HG02938 (cell line): ENCODE measurements around the gene LARGE1.

ENCODE experiments used
- ATAC-seq: cut with Tn5 transposase; IDR thresholded peaks from one replicate; pipeline ENCODE4 v1.9.1; 2021; ENCODE audit warnings: mild to moderate bottlenecking, moderate library complexity; ENCODE audit not compliant: unreplicated experiment

LARGE1 gene

DNA sequence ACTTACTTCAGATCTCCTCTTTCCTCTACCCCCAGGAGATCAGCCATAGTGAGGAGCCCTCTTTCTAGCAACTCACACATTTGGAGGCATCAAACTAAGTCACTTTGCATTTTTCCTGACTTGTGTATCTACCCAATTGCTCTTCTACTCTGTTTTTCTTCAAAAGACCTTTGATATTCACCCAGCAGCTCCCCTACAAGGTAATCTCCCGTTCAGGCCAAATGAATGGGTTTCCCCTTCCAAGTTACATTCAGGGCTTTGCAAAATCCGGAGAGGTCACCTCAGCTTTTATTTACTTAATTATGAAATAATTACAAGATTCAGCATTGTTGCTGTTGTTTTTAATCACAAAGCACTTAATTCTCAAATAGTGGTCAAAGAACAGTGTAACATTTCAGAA is 6.1 kb downstream of the LARGE1 start:
- no peak for ATAC-seq

DNA sequence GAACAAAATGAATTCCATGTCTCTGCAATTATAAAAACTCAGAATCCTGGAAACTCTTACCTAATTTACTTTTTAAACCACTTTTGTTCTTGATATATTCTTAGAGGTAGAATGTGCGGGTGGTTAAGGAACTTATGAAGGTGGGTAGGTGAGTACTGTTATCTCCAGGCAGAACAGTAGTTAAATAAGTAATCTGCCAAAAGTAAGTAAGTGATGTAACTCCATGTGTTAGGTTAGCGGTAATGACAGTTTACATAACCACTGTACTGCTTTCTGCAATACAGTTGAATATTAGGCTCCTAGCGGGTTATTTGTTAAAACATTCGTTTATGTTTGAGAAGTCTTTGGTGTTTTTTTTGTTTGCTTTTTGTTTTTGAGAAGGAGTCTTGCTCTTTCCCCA is 7.1 kb downstream of the LARGE1 start:
- ATAC-seq = no peak

DNA sequence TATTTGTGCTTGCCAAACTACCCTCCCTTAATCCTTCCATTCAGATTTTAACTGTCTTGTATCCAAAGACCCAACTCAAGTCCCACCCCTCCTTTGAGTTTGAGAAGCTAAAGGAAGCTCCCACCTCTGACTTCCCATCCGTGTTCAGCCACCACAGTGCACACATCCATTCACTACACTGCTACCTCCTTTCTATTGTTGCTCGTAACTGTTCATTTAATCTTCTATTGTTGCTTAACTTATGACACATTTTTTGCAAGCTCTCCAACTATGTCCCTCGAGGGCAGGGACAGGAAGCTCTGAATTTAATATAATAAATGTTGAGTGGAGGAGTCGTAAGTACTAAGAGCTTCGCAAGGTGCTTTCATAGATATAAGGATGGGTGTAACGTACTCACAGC is 10.4 kb downstream of the LARGE1 start:
- ATAC-seq = no peak

GRCh38 chr22:33909075-33909458 is 11.2 kb downstream of the LARGE1 start:
- no peak for ATAC-seq

GRCh38 chr22:33908171-33909074 is 11.9 kb downstream of the LARGE1 start:
- ATAC-seq = no peak

DNA sequence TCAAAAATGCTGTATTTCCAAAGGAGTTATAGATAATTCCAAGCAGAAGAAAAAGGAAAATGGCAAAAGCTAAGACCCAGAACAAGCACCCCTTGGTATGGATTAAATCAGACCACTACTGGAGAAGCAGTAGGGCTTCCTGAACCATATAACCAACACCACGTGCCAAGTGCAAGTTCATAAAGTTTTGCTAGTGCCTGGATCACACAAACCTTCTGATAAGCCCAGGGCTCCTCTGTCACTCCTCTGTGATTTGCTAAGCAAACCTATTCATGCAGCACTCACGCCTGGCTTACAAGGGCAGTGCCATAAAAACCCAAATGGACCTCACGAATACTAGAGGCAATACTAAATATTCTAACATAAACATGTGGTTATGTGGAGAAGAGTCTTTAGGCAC is 13.3 kb downstream of the LARGE1 start:
- ATAC-seq = no peak

GRCh38 chr22:33906475-33906874 is 13.8 kb downstream of the LARGE1 start:
- no peak for ATAC-seq

- ATAC-seq = no peak
Observed at GRCh38 chr22:33903012-33903411, 17.3 kb downstream of the LARGE1 start.

GRCh38 chr22:33902073-33902472 is 18.2 kb downstream of the LARGE1 start:
- ATAC-seq = no peak

DNA sequence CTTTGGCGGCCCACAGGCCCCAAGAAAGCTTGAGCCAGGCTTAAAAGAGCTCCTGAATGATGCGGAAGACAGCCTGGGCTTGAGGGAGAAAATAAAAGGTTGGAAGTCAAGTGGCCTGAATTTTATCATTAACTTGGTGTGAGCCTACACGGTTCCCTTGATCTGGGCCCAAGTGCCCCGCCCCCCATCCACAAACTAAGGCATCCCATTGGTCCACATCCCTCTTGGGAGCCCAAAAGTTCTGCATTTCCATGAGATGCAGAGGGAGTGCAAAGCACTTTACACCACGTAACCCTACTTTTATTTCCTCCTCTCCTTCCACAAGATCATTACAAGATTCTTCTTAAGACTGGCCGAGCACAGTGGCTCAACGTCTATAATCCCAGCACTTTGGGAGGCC is 22.2 kb downstream of the LARGE1 start:
- no peak for ATAC-seq

- ATAC-seq = no peak
Observed at GRCh38 chr22:33897448-33897835, 22.8 kb downstream of the LARGE1 start.

DNA sequence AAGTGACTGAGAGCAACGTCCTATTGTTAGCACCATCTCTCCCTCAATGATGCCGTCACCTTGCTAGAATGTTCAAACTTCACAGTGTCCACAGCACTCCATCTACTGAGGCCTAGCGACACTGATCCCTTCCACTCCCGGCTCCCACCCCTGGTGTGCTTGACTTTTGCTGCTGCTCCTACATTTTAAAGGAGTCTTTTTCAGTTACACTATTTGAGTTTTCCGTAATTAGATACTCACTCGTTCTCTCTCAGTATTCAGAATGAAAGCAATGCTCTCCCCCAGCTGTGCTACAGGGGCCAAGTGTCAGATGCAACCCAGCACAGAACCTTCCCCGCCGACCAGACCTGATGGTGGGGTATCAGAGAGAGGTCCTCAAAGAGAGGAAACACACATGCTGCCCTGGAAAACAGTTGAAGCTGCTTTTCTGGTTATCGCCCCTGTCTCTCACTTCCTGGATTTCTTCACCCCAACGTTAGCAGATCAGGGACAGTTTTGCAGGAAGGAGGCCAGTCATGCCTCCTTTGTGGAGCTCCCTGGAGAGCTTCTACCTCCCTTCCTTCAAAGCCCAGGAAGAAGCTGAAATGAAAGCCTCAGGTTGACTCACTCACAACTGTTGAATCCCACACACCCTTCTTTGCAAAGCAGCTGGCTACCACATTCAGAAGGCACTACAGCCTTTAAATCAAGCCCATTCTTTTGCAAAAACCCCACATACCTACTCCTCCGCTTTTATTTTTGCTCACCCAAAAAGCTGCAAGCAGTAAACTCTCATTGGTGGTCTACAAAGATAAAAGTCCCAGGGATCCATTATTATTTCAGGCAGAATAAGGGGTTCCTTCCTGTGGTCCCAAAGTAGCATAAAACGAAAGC is 23.5 kb downstream of the LARGE1 start:
- no peak for ATAC-seq

DNA sequence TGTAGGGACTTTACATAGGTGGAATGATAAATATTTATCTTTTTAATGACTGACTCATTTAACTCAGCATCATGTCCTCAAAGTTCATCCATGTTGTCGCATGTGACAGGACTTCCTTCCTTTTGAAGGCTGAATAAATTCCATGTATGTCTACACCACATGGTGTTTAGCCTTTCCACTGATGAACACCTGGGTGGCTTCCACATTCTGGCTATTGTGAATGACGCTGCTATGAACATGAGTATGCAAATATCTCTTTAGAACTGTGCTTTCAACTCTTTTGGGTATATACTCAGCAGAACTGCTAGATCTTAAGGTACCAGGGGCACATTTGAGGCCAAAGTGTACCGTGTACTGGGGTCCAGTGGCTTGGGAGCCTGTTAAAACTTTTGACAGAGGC is 24.1 kb downstream of the LARGE1 start:
- ATAC-seq = no peak

DNA sequence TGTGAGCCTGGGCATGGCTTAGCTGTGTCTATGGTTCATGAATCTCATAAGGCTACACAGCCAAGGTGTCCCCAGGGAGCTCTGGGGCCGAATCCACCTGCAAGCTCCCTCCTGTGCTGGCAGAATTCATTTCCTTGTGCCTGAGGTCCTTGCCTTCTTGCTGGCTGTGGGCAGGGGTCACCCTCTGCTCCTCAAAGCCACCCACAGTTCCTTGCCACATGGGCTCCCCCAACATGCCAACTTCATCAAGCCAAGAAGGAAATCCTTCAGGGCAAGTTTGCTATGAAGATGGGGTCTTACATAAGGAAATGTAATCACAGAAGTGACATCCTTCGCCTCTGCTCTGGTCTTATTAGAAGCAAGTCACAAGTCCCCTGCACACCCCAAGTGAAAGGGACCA is 24.8 kb downstream of the LARGE1 start:
- ATAC-seq = no peak

GRCh38 chr22:33894515-33894914 is 25.8 kb downstream of the LARGE1 start:
- no peak for ATAC-seq

DNA sequence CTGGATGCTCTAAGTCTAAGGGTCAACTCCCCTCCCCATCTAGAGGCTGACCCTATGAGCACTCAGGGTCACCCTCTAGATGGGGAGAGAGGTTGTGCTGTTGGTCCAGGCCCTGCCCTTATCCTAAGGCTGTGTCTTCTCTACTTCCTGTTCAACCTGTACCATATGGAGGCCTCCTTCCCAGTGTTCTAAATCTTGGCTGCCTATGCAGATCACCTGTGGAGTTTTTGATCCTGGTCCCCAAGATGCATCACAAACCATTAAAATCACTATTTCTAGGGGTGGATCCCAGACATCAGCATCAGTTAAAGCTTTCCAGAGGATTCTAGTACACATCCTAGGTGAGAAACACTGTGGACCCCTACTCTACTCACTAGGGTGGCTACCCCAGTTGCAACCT is 26.2 kb downstream of the LARGE1 start:
- no peak for ATAC-seq

DNA sequence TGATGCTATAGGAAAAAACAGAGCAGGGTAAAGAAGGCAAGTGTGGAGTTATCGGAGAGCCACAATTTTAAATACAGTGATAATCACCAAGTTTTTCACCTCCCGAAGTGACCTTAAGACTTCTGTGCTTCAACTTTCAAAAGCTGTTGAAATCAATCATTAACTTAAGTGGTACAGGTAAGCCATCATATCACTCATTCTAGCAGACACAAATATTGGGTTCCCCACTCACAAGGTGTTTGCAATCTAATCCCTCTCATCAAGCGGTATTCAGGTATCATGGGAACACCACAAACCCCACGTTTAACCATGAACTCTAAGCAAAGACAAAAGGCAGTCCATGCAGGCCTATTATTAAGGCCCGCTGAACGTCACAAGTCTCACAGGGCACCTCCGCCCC is 26.8 kb downstream of the LARGE1 start:
- ATAC-seq = no peak

DNA sequence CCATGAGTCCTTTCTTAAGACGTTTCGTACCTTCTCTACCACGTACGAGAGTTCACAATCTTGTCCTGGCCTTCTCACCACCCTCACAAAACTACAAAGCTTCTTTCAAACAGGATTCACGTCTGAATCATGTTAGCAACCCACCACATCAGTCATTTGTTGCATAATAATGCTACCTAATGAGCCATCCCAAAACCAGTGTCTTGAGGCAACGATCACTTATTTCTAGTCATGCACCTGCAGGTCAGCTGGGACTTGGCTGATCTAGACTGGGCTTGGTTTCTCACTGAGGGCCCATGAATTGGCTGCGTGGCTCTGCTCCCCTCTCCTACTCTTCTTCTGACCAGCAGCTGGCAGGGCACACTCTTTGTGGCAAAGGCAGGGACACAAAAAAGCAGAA is 28.3 kb downstream of the LARGE1 start:
- ATAC-seq = no peak

DNA sequence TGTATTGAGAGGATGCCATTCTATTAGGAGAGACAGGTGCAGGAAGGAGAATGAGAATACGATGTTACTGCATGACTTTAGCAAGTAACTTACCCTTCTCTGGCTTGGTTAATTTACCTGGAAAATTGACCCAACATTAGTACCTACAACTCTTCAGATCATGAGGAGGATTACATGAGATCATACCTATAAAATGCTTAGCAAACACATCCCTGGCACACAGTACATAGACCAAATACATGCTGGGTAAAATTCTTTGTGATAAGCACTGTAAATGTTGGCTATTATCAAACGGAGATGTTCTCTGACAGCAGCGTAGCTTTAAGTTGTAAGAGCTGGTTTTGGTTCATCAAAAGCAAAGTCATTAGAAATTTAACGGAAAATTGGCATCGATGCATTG is 28.8 kb downstream of the LARGE1 start:
- ATAC-seq = no peak

- no peak for ATAC-seq
Observed at GRCh38 chr22:33889748-33890147, 30.5 kb downstream of the LARGE1 start.

DNA sequence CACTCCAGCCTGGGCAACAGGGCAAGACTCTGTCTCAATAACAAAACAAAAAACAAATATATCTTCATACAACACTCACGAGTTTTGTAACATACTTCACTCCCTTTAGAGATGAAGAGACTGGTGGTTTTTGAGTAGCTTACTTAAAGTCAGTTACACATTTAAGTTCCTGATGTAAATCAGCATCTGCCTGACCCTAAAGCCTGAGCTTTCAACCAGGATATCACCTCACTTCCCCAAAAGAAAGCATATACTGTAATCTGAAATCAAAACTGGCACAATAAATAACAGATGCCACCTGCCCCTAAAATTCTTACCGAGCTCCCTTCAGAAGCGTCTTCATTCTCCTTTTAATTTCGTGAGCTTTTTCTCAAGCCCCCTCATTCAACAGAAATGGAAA is 31.5 kb downstream of the LARGE1 start:
- no peak for ATAC-seq

- no peak for ATAC-seq
Observed at GRCh38 chr22:33887173-33887572, 33.1 kb downstream of the LARGE1 start.
